Measurements from ENCODE around the gene CHRM2.

CHRM2 gene

DNA sequence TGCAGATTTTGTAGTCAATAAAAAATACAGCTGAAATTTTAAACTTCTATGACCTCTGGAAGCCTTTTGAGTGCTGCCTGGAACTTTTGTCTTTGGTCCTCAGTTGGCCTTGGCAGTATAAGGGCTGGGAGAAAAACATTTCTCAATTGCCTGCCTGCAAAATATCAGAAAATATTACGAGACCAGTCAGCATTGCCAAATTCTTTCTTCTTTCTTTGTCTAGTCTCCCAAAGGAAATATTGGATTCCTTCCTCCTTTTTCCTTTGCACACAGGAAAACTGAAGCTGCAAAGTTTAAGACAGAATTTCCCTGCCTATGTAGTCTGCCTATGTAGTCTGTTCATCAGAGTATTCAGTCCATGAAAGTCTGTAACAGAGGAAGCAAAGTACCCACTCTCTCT, 95.9 kb downstream of the CHRM2 start:
- no peak for DNase-seq

DNA sequence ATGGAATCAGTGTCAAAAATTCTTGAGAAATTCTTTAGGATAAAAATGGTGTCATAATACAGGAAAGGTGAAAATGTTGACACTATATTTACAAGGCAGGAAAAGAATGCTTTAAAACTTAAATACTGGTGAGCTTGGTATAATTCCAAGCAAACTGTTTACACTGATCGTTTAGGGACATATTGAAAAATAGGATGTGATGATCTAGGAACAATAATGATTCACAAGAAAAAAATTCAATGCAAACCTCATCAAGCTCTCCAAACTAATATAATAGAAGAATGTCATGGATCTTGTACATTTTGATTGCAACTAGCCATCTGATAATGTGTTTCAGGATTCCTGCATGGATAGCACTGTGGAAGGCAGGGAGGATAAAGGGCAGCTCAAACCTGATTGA, 98.4 kb downstream of the CHRM2 start:
- DNase-seq: no peak

DNA sequence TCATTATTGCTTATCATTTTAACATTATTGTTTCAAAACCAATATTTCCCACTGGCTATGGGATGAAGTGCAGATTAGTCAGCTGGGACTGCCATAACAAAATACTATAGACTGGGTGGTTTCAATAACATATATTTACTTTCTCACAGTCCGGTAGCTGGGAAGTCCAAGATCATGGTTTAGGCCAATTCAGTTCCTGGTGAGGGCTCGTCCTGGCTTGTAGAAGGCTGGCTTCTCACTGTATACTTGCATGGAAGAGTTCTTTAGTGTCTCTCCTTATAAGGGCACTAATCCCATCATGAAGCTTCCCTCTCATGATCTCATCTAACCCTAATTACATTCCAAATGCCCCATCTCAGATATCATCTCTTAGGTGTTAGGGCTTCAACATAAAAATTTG, 101.3 kb downstream of the CHRM2 start:
- no peak for DNase-seq

DNA sequence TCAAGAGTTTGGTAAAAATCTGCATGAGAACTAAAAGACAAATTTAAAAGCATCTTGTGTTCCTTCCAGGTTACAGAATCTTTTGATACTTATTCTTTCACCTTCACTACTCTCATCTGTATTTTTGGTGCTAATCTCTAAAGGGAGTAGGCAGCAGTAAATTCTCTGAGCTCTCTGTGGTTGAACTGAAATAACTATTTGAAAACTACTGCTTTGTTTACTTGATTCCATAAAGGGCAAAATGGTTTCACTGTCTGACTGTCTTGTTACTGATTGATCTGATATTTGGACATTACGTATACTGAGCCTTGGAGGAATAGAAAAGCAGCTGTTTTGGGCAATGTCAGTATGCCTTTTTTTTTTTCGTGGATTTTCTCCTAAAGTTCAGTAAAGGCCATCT, 103.3 kb downstream of the CHRM2 start:
- DNase-seq: no peak

DNA sequence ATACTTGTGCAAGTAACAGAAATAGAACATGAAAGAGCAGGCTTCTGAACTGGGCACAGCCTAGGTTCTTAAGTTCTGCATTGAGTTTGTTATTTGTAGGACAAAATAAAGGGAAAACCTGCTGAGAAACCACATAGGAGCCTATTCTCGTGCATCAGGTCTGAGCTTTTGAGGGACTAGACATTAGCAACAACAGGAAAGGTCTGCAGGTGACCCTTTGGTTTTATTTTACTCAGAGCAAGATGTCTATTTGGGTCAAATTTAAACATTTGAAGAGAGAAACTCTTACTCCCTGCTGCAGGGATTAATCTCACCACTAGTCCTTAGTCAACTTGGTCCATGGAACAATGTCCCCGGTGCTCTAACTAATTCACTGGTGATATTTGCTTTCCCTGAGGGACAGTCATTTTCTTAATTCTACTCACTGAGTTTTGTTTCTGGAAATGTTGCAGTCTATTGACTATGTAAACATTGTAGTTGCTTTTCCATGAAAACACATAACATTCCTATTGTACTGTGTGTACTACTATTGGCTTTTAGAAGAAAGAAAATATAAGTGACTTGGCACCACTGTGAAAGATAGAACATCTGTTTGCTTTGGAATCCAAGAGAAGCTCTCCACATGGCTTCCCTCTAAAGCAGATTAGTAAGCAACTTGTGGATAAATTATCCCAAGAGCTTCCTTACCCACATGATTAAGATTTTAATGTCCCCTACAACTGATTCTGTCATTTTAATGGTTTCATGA, 108.2 kb downstream of the CHRM2 start:
- no peak for DNase-seq

DNA sequence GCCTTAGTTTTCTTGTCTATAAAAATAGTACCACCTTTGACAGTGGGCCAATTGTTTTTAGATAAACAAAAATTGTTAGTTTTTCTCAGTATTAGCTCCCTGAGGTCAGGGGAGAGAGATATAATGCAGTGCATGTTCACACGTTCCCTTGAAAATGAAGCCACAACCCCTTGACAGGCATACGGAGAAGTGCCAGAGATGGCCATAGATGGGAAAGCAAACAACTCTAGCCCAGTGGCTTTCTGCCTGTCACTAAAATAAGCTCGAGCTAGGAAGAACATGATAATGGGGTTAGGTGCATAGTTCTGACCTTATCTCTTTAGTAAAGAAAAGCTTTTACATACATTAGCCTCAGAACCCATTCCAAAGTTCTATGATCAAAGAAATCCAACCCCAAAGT, 124.9 kb downstream of the CHRM2 start:
- no peak for DNase-seq

DNA sequence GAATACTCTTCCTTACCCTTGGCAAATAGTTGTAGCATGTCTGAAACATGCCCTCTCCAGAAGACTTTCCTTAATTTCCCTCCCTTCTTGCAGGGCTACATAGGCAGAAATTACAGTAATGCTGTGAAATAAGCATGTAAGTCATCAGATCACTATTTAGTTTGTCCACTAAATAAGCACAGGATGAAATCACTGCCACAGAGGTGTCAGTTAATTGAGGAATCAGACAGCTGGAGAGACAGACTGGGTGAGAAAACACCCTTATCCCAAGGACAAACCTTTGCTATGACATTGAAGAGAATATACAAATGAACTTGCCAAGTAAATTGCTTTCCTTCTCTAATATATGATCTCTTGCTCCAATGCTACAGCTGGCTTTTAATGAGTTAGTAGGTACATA, 129.3 kb downstream of the CHRM2 start:
- DNase-seq: no peak

DNA sequence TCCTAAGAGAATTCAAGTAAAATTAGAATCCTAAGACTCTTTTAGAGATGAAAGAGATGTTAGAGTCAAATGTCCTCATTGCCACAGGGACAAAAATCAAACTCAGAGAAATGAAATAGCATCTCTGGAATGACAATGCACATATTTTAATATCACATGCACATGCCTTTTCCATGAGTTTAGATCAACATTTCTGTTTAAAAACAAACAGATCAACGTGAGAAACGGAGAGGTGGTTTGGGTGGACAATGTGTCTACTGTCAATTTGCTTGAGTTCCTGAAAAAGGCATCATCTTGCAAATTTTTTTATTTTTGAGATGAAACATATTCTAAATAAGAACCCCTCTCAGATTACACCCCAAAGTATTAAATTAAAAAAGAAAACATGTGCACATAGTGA, 130.0 kb downstream of the CHRM2 start:
- no peak for DNase-seq

DNA sequence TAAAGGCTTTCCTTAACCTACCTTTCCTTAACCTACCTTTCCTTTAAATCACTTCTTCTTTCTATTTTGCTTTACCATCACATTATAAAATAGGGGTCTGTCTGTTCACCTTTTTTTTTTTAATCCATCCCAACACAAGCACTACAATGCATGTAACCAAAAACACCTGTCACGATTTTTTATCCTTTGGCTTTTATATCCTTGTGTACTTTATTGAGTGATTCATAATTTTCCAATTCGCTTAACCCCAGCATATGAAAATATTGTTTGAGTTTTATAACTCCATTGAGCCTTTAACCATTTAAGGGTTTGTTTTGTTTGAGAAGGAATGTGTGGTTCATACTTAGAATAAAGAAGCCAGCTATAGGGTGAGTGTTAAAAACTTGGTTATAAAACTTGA, 132.2 kb downstream of the CHRM2 start:
- no peak for DNase-seq

DNA sequence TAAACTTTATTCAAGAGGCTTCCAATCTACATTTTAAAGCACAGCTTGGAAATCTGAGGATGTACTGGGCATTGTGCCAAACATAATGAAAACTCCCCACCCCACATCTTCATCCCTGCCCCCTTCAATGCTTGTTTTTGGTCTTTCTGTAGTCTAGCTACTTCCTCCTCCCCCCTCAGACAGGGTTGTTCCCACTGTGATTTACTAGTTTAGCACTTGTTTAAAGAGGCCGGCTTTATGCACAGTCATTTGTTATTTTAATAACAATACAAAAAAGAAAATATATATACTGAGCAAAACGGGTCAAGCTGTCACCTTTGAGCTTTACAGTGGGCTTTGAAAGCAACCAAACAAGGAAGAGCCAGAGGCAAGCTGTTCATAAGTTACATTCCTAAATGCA, 132.6 kb downstream of the CHRM2 start:
- DNase-seq: no peak

DNA sequence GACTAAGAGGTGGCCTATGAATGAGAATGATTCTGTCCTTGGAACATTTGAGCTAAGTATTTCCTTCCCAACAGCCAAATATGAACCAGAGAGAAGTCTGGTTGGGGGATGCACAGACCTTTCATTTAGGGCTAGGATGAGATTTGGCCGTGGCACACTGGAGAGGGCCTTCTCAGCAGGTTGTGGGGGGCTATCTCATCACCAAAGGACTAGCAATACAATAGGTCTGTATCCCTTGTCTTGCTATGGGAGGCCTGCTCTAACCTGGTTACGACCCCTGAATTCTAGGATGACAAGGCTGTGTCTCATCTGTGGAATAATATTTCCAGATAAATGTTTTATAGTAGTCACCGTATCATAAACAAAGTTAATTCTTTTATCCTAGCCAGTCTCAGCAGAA, 133.0 kb downstream of the CHRM2 start:
- no peak for DNase-seq

DNA sequence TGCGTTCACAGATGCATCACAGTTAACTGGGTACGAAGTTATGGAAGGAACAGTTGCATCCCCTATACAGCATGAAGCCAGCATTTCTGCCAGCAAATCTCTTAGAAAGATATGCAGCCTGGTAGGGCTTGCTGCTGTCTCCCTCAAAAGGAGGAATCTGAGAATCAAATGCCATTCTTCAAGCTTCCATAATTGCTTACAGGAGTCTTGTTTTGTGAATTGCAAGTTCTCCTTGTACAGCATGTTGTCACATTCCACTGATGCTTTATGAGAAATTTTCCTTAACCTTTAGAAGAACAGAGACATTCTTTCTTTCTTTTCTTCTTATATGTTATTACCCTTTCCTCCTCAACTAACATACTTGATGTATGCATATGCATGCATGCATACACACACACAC, 134.6 kb downstream of the CHRM2 start:
- no peak for DNase-seq

DNA sequence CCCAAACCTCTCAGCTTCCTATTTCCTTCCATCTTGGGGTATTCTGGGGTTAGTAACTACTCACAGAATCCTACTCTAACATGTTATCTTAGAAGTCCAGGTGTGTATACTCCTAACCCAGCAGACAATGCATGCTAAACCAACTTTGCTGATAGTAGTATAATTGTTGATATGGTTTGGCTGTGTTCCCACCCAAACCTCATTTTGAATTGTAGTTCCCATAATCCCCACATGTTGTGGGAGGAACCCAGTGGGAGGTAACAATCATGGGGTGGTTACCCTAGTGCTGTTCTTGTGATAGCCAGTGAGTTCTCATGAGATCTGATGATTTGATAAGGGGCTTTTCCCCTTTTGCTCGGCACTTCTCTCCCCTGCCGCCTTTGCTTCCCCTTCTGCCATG, 135.1 kb downstream of the CHRM2 start:
- no peak for DNase-seq

DNA sequence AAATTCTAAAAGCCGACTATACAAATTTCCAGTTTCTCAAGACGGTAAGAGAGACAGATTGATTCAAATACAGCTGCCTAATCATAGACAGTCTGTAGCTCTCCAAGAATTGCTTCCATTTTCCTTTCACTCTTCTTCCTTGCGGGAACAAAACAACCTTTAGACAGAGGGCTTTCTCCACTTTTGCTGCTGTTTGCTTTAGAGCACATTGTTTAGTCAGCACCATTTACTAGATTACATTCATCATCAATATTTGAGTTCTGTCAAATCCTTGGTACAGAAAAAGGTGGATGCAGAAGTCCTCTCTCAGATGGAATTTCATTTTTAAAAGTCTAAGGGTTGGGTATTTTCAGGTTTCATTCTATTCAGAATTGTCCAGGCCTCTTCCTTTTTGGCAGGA, 137.4 kb downstream of the CHRM2 start:
- no peak for DNase-seq

DNA sequence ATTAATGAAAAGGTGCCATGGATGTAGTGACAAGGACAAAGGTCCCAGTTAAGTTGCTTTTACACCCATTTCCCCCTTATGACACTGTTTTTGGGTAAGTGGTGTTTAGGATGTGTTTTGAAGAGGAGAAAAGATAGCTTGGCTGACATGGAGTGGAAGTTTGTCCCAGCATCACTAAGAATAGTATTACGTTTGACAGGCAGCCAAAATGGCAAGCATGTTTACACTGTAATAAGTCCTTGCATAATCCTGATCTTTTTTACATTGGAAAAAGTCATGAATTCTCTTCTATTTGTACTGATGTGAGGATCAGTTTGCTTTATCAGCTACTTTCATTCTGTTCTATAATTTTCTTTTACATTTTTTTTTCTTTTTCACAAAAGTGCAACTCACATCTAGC, 137.8 kb downstream of the CHRM2 start:
- no peak for DNase-seq

DNA sequence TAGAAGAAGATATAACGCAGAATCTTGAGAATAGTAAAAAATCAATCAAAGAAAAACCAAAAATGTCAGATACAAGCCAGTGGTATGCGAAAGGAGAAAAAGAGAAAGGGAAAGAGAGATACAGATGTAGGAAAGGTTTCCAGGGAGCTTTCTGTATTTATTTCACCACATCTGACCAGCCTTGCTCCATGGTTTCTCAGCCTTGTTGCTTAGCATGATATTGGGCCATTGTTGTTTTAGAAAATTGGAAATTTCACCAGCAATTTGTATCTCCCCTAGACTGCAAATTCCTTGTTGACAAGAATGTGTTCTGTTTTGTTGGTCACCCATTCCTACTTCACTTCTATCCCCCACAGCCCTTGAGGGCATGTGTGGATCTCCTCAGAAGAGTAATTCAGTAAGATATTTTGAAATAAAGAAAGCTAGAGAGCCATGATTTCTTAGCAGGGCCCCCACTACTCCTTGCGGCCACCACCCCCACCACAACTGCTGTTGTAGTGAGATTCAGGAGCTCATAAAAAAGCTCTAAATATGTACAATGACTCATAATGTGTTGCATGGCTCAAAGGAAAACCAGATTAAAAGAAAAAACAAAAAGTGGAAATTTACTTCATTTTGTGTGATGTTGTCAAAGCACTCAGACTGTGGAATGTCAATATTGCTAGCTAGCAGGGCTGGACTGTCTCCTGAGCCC, 138.7 kb downstream of the CHRM2 start:
- no peak for DNase-seq

DNA sequence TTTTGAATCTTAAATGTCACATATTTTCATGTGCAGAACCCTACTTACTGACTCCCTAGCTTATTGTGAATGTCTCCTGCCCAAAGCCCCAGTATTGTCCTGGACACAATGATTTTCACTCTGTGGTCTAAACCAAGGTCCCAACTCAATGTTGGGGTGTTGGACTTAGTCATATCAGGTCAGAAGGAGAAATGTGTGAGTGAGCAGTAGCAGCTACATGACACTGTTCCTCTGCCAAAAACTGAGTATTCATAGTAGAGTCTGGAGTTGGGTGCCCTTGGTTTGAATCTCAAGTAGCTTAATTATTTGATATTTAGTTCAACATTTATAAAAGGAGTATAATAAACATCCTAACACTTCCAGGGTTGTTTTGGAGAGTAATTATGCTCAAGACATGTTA, 141.0 kb downstream of the CHRM2 start:
- DNase-seq: no peak

DNA sequence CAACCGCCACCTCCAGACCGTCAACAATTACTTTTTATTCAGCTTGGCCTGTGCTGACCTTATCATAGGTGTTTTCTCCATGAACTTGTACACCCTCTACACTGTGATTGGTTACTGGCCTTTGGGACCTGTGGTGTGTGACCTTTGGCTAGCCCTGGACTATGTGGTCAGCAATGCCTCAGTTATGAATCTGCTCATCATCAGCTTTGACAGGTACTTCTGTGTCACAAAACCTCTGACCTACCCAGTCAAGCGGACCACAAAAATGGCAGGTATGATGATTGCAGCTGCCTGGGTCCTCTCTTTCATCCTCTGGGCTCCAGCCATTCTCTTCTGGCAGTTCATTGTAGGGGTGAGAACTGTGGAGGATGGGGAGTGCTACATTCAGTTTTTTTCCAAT, 146.6 kb downstream of the CHRM2 start:
- DNase-seq: no peak

DNA sequence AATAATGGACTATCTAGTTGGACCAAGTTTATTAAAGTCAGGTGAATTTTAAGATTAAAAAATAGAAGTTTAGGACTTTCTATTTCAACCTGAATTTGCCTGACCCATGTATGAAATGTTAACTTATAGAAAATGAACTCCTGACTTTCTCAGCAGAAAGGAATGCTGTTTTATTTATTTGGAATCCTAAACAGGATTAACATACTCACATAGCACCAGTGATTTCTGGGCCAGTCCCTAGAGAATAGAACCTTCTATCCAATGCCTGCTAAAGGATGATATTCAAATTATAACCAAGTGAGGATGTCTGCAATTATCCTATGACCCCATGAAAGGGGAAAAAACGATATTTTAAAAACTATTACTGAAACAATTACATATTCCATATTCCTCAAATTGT, 148.8 kb downstream of the CHRM2 start:
- DNase-seq: no peak

DNA sequence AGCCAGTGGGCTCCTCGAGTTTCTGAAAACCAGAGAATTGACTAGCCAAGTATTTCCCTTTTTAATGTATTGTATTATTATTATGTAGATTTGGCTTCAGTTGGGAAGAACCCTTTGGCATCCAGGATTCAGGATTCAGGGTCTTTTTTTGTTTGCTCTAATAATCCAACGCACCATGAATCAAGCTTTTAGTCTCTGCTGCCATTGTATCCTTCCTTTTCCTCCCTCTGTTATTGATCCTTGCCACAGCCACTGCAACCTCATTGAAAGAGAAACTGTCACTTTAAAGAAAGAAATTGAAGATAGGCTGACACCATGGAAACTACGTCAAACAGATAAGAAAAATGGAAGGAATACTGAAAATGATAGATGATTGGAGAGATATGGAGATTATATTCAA, 150.0 kb downstream of the CHRM2 start:
- no peak for DNase-seq

DNA sequence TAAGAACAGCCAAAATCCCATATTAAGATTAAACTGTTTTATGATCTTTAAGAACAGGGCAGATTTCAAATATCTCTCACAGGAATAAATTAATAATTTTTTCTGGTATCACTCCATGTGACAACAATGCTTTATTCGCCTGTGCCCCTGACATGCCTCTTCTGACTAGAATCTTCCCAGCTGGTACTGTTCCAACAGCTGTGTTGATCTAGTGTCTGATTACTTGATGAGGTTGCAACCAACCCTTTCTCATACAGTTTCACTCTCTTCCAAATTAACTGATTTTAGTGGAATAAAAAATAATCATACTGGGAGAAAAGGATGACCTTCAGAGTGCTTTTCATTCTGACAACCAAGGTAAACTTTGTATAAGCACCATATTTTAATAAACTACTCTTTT, 151.9 kb downstream of the CHRM2 start:
- no peak for DNase-seq

DNA sequence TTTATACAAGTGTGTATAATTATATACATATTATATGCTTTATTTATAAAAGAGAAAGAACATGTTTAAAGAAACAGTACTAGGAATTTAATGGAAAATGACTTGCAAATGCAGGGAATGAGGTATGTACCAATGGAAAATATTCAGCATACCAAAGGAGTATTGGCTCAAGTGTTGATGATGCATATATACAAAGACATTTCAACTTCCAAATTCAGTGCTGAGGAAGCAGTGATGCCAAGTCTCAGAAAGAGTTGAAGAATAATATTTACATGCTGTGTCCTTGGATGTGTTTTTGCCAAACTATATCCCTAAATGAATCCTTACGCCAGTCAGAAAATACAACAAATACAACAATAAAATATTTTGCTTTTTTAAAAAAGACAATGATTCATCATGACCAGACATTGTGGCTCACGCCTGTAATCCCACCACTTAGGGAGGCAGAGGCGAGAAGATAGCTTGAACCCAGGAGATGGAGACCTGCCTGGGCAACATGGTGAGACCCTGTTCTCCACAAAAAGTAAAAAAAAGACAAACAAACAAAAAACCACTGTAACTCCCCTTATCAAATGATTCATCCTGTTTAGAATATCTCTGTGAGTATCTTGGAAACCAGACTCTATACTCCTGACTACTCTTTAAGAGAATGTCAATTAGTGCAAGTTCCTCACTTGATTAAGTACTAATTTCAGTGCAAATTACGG, 157.2 kb downstream of the CHRM2 start:
- no peak for DNase-seq

DNA sequence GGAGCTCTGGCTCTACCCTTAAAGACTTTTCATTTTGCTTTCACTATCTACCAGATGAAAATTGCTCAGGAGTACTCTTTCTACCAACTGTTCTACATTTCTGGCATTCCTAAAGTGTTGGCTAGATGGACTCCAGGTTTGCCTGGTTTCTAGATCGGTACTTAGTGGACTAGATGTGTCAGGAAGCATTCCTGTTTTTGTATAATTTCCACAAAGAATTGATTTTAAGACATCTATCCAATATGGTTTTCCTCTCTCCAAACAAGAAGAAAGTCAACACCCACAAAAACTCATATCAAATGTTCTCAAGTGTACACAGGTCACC, 157.7 kb downstream of the CHRM2 start:
- no peak for DNase-seq

DNA sequence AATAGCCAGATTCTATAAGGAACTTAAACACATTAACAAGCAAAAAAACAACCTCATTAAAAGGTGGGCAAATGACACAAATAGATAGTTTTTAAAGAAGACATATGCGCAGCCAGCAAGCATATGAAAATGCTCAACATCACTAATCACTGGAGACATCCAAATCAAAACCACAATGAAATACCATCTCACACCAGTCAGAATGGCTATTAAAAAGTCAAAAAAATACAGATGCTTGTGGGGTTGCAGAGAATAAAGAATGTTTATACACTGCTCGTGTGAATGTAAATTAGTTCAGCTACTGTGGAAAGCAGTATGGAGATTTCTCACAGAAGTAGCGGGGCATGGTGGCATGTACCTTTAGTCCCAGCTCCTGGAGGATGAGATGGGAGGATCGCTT, 164.0 kb downstream of the CHRM2 start:
- no peak for DNase-seq

DNA sequence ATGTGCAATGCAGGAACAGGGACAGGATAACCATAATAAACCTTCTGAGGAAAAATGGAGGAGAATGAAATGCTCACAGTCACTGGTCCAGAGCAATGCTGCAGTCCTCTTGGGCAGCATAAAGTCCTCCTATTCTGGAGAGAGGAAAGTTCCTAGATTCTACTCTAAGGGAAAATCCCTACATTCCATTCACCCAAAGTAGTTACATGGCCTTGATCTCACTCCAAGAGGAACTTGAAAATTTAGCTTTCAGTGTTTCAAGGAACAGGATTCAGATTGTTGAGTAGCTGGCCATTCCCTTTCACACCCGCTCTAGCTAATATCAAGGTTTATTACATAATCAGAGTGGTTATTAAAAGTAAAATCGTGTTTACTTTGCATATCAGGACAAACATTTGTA, 168.3 kb downstream of the CHRM2 start:
- DNase-seq: no peak

All from NCI-H1694 treated with DMSO at 0.1 percent for 48 hours (cell line).